Measurements from ENCODE around the gene COMMD7. TPM values are rescaled to one million over a fixed set of nuclear protein-coding genes. Genes with fewer than 3 reads are reported as not detected.

The COMMD7 gene
- total and polyA plus RNA-seq, 9 of the 15 experiments (the other 6 are each of a cell fraction or from before 2014, with no cell fraction given) = 11.9 to 69.1 (median 34.7) TPM

GRCh38 chr20:32681175-32682084 is 61.8 kb downstream of the COMMD7 start (continued):
- TF ChIP-seq, protein P1, sequence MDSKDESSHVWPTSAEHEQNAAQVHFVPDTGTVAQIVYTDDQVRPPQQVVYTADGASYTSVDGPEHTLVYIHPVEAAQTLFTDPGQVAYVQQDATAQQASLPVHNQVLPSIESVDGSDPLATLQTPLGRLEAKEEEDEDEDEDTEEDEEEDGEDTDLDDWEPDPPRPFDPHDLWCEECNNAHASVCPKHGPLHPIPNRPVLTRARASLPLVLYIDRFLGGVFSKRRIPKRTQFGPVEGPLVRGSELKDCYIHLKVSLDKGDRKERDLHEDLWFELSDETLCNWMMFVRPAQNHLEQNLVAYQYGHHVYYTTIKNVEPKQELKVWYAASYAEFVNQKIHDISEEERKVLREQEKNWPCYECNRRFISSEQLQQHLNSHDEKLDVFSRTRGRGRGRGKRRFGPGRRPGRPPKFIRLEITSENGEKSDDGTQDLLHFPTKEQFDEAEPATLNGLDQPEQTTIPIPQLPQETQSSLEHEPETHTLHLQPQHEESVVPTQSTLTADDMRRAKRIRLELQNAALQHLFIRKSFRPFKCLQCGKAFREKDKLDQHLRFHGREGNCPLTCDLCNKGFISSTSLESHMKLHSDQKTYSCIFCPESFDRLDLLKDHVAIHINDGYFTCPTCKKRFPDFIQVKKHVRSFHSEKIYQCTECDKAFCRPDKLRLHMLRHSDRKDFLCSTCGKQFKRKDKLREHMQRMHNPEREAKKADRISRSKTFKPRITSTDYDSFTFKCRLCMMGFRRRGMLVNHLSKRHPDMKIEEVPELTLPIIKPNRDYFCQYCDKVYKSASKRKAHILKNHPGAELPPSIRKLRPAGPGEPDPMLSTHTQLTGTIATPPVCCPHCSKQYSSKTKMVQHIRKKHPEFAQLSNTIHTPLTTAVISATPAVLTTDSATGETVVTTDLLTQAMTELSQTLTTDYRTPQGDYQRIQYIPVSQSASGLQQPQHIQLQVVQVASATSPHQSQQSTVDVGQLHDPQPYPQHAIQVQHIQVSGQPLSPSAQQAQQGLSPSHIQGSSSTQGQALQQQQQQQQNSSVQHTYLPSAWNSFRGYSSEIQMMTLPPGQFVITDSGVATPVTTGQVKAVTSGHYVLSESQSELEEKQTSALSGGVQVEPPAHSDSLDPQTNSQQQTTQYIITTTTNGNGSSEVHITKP (IDR thresholded peaks at IDR 0.05; ENCODE audit: partially characterized antibody) = peak; percentile 28
- TF ChIP-seq SAP30 (IDR thresholded peaks at IDR 0.05; ENCODE audit: borderline replicate concordance, insufficient read depth, low read depth, low read length, poor library complexity, severe bottlenecking) (no peak), NKRF (IDR thresholded peaks at IDR 0.05; ENCODE audit: borderline replicate concordance) (no peak), ZNF77 (CRISPR knock-in tag; IDR thresholded peaks at IDR 0.05) (no peak), SREBF2 (CRISPR knock-in tag; IDR thresholded peaks at IDR 0.05) (no peak), HINFP (tag; conservative IDR thresholded peaks at IDR 0.05; ENCODE audit: low read depth) (no peak), RBM25 (IDR thresholded peaks at IDR 0.05; ENCODE audit: low read depth, low read length, severe bottlenecking) (no peak), CREB1 (IDR thresholded peaks at IDR 0.05) (peak; percentile 44), CREB1 (CRISPR knock-in tag; IDR thresholded peaks at IDR 0.05) (peak; percentile 9; the same call in 1 of the 2 replicates), FOXP4 (CRISPR knock-in tag; IDR thresholded peaks at IDR 0.05; ENCODE audit: borderline replicate concordance) (0 out of 2 replicates have a peak, but pooled peaks have one; percentile 41), TEAD1 (CRISPR knock-in tag; IDR thresholded peaks at IDR 0.05) (no peak), MLLT1 (IDR thresholded peaks at IDR 0.05) (0 out of 4 replicates have a peak, but pooled peaks of 1 of the 2 experiments have one; percentile 13), HNRNPH1 (optimal IDR thresholded peaks at IDR 0.05; ENCODE audit: low read depth, low read length) (no peak), KDM2B (CRISPR knock-in tag; IDR thresholded peaks at IDR 0.05) (no peak)
